Activated naive CD4-positive, alpha-beta T cell treated with anti-CD3 and anti-CD28 coated beads for 36 hours (primary cell): ENCODE results near the gene KCNQ2. TPM values are rescaled to one million over a fixed set of nuclear protein-coding genes. Genes with fewer than 3 reads are reported as not detected.

Experiments used
- CTCF ChIA-PET: fragments of 350-600 bp; sonication (Branson Sonifier 250); formaldehyde crosslinking; loops from one replicate; lab custom pipeline; 2021; ENCODE audit warnings: antibody characterized with exemption; lab: Charles Lee
- DNase-seq: peaks from one replicate; pipeline ENCODE4 v3.0.0-alpha.2; 2020
- H3K27ac Mint-ChIP-seq: one replicate; pipeline ENCODE4 v1.8.0; 2021; ENCODE audit warnings: mild to moderate bottlenecking, mixed read lengths
- H3K27me3 Mint-ChIP-seq: one replicate; pipeline ENCODE4 v1.8.0; 2021; ENCODE audit warnings: low read depth, mixed read lengths
- H3K36me3 Mint-ChIP-seq: one replicate; pipeline ENCODE4 v1.8.0; 2021; ENCODE audit warnings: low read depth, mixed read lengths
- H3K4me1 Mint-ChIP-seq: one replicate; pipeline ENCODE4 v1.8.0; 2021; ENCODE audit warnings: low read depth, mixed read lengths
- H3K4me3 Mint-ChIP-seq: one replicate; pipeline ENCODE4 v1.8.0; 2021; ENCODE audit warnings: mild to moderate bottlenecking, moderate library complexity, mixed read lengths
- H3K9me3 Mint-ChIP-seq: one replicate; pipeline ENCODE4 v1.8.0; 2021; ENCODE audit warnings: mixed read lengths
- intact Hi-C: fragments of 100-400 bp; cut with micrococcal nuclease; formaldehyde crosslinking; loops from one replicate; pipeline ENCODE4 v1.15.1; 2023
- total RNA-seq, 2 experiments: library from RNA; stranded (reverse); gene quantifications; one replicate each; pipeline ENCODE4 v1.2.3, GENCODE V29; 2021

The KCNQ2 gene
- total RNA-seq, 2 experiments from 2014 or later, result not detected

- Mint-ChIP-seq H3K27me3 (peaks cover 32% of the 10 kb centered on the region), H3K4me3 (no peak overlapping the region), H3K9me3 (no peaks in the 10 kb centered on the region), H3K36me3 (no peaks in the 10 kb centered on the region), H3K27ac (no peak overlapping the region), H3K4me1 (peaks cover 3% of the 10 kb centered on the region)
- intact Hi-C loops, result no loop called here
- no peak for DNase-seq
- CTCF ChIA-PET, result no interaction called here
Measured at GRCh38 chr20:63471002-63471716, 1.3 kb downstream of the KCNQ2 start.

GRCh38 chr20:63470410-63470809 lies 2.0 kb downstream of the KCNQ2 start:
- intact Hi-C loops, result no loop called here
- H3K27me3 Mint-ChIP-seq, result peaks cover 32% of the 10 kb centered on the region
- no peaks in the 10 kb centered on the region for H3K9me3 Mint-ChIP-seq
- no peak overlapping the region for H3K4me3 Mint-ChIP-seq
- CTCF ChIA-PET, result no interaction called here
- H3K4me1 Mint-ChIP-seq, result peaks cover 3% of the 10 kb centered on the region
- DNase-seq, result no peak
- H3K27ac Mint-ChIP-seq, result no peak overlapping the region
- H3K36me3 Mint-ChIP-seq, result no peaks in the 10 kb centered on the region

GRCh38 chr20:63469713-63470101 lies 2.7 kb downstream of the KCNQ2 start:
- Mint-ChIP-seq H3K36me3 (no peaks in the 10 kb centered on the region), H3K4me3 (no peak overlapping the region), H3K27ac (no peak overlapping the region), H3K27me3 (peaks cover 31% of the 10 kb centered on the region), H3K4me1 (peaks cover 3% of the 10 kb centered on the region), H3K9me3 (no peaks in the 10 kb centered on the region)
- intact Hi-C loops, result no loop called here
- CTCF ChIA-PET, result interaction anchor here (1.6 kb wide), 1 partner anchor 27 kb away, joined by 3 read pairs; no protein-coding TSS in a partner anchor
- no peak for DNase-seq

- peaks cover 3% of the 10 kb centered on the region for H3K4me1 Mint-ChIP-seq
- H3K27ac Mint-ChIP-seq, result no peak overlapping the region
- H3K4me3 Mint-ChIP-seq, result no peak overlapping the region
- CTCF ChIA-PET, result interaction anchor here (1.6 kb wide), 1 partner anchor 27 kb away, joined by 3 read pairs; no protein-coding TSS in a partner anchor
- no peaks in the 10 kb centered on the region for H3K9me3 Mint-ChIP-seq
- H3K36me3 Mint-ChIP-seq, result no peaks in the 10 kb centered on the region
- intact Hi-C loops, result no loop called here
- peaks cover 29% of the 10 kb centered on the region for H3K27me3 Mint-ChIP-seq
- DNase-seq, result no peak
Measured at GRCh38 chr20:63469019-63469712, 3.3 kb downstream of the KCNQ2 start.

- no peaks in the 10 kb centered on the region for H3K4me1 Mint-ChIP-seq
- peaks cover 26% of the 10 kb centered on the region for H3K27me3 Mint-ChIP-seq
- no peak for DNase-seq
- H3K9me3 Mint-ChIP-seq, result no peaks in the 10 kb centered on the region
- intact Hi-C loops, result no loop called here
- CTCF ChIA-PET, result interaction anchor here (1.6 kb wide), 1 partner anchor 28 kb away, joined by 3 read pairs; no protein-coding TSS in a partner anchor
- no peaks in the 10 kb centered on the region for H3K36me3 Mint-ChIP-seq
- no peak overlapping the region for H3K27ac Mint-ChIP-seq
- H3K4me3 Mint-ChIP-seq, result no peak overlapping the region
Measured at GRCh38 chr20:63468421-63468820, 4.0 kb downstream of the KCNQ2 start.

- no peaks in the 10 kb centered on the region for H3K36me3 Mint-ChIP-seq
- CTCF ChIA-PET, result no interaction called here
- no peaks in the 10 kb centered on the region for H3K4me1 Mint-ChIP-seq
- H3K27me3 Mint-ChIP-seq, result peaks cover 28% of the 10 kb centered on the region
- H3K4me3 Mint-ChIP-seq, result no peak overlapping the region
- DNase-seq, result no peak
- H3K9me3 Mint-ChIP-seq, result no peaks in the 10 kb centered on the region
- H3K27ac Mint-ChIP-seq, result no peak overlapping the region
- intact Hi-C loops, result no loop called here
Measured at GRCh38 chr20:63467294-63468083, 5.0 kb downstream of the KCNQ2 start.

GRCh38 chr20:63466861-63467260 lies 5.6 kb downstream of the KCNQ2 start:
- no peak overlapping the region for H3K27ac Mint-ChIP-seq
- H3K9me3 Mint-ChIP-seq, result no peaks in the 10 kb centered on the region
- peaks cover 30% of the 10 kb centered on the region for H3K27me3 Mint-ChIP-seq
- intact Hi-C loops, result no loop called here
- CTCF ChIA-PET, result no interaction called here
- DNase-seq, result no peak
- H3K36me3 Mint-ChIP-seq, result no peaks in the 10 kb centered on the region
- H3K4me3 Mint-ChIP-seq, result no peak overlapping the region
- no peaks in the 10 kb centered on the region for H3K4me1 Mint-ChIP-seq

- no peak for DNase-seq
- Mint-ChIP-seq H3K27me3 (peaks cover 31% of the 10 kb centered on the region), H3K9me3 (no peaks in the 10 kb centered on the region), H3K4me1 (no peaks in the 10 kb centered on the region), H3K4me3 (no peak overlapping the region), H3K36me3 (no peaks in the 10 kb centered on the region), H3K27ac (no peak overlapping the region)
- CTCF ChIA-PET, result no interaction called here
- intact Hi-C loops, result no loop called here
Measured at GRCh38 chr20:63466250-63466825, 6.1 kb downstream of the KCNQ2 start.

- no peaks in the 10 kb centered on the region for H3K9me3 Mint-ChIP-seq
- no peaks in the 10 kb centered on the region for H3K36me3 Mint-ChIP-seq
- CTCF ChIA-PET, result interaction anchor here (0.5 to 1.3 kb wide), 2 partner anchors 10 to 83 kb away, joined by 3 to 5 read pairs; no protein-coding TSS in a partner anchor
- no peak for DNase-seq
- H3K4me3 Mint-ChIP-seq, result no peak overlapping the region
- no peaks in the 10 kb centered on the region for H3K4me1 Mint-ChIP-seq
- H3K27me3 Mint-ChIP-seq, result peaks cover 29% of the 10 kb centered on the region
- no peak overlapping the region for H3K27ac Mint-ChIP-seq
- intact Hi-C loops, result no loop called here
Measured at GRCh38 chr20:63465380-63466249, 6.8 kb downstream of the KCNQ2 start.

GRCh38 chr20:63464289-63464635 lies 8.2 kb downstream of the KCNQ2 start:
- no peaks in the 10 kb centered on the region for H3K36me3 Mint-ChIP-seq

GRCh38 chr20:63463400-63464288 lies 8.8 kb downstream of the KCNQ2 start:
- H3K9me3 Mint-ChIP-seq, result no peaks in the 10 kb centered on the region
- intact Hi-C loops, result no loop called here
- CTCF ChIA-PET, result interaction anchor here (0.9 kb wide), 1 partner anchor 33 kb away, joined by 3 read pairs; no protein-coding TSS in a partner anchor
- peaks cover 26% of the 10 kb centered on the region for H3K27me3 Mint-ChIP-seq
- H3K36me3 Mint-ChIP-seq, result no peaks in the 10 kb centered on the region
- H3K4me3 Mint-ChIP-seq, result no peak overlapping the region
- H3K4me1 Mint-ChIP-seq, result no peaks in the 10 kb centered on the region
- no peak for DNase-seq
- H3K27ac Mint-ChIP-seq, result no peak overlapping the region

More at GRCh38 chr20:63464289-63464635, 8.2 kb downstream of the KCNQ2 start:
- intact Hi-C loops, result no loop called here
- no peaks in the 10 kb centered on the region for H3K9me3 Mint-ChIP-seq
- CTCF ChIA-PET, result no interaction called here
- H3K4me3 Mint-ChIP-seq, result no peak overlapping the region
- H3K27ac Mint-ChIP-seq, result no peak overlapping the region
- no peak for DNase-seq
- peaks cover 26% of the 10 kb centered on the region for H3K27me3 Mint-ChIP-seq
- H3K4me1 Mint-ChIP-seq, result no peaks in the 10 kb centered on the region
